Measurements from ENCODE around the gene AQP11. TPM values are rescaled to one million over a fixed set of nuclear protein-coding genes. Genes with fewer than 3 reads are reported as not detected.

Gene AQP11
- total and polyA plus RNA-seq, 2 donors (not counting 3 experiments of a cell fraction or from before 2014, with no cell fraction given) = 0.22 to 0.55 TPM

DNA sequence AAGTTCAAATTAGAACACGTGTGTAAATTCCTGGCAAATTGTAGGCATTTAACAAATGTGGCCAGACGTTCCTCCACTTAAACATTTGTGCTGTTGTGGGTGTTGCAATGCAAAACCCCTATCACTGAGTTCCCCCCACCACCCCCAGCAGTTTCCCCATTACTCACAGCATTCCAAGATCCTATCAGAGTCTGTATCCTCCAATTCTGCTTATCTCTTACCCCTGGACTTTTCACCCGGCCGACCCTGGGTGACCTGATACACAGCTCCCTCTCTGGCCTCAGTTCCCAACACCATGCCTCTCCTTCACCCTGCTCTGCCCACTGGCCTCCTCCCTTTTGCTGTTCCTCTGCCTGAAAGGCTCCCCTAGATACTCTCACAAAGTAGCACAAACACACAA lies 31.4 kb upstream of the AQP11 start:
- ChIA-PET POLR2A (no interaction called here), CTCF (interaction anchor here (2.0 to 3.5 kb wide), 2 partner anchors 10 to 363 kb away, joined by 14 to 41 read pairs; no protein-coding TSS in a partner anchor)
- dilution Hi-C loops (cut with MboI; ENCODE audit: extremely low pct_ligation_motif_present, low sequenced_read_pairs) (no loop called here), intact Hi-C loops (cut with micrococcal nuclease) (no loop called here)
- Histone ChIP-seq H2AFZ (ENCODE audit: low read depth, low read length) (no peak overlapping the region), H3K9me3 (replicated peaks; ENCODE audit: control insufficient read depth, insufficient read depth, low read length) (no peaks in the 10 kb centered on the region), H3K4me3 (replicated peaks in 1 of 3; ENCODE audit: insufficient read depth in 1 of 3, low read depth in 1 of 3, low read length in 3 of 3) (no peak overlapping the region), H3K9me1 (replicated peaks; ENCODE audit: control insufficient read depth, extremely low read depth, insufficient read depth, low read length) (no peaks in the 10 kb centered on the region), H3K79me2 (ENCODE audit: control insufficient read depth, insufficient read depth, low read length) (no peaks in the 10 kb centered on the region), H4K20me1 (replicated peaks; ENCODE audit: control insufficient read depth, extremely low read depth, insufficient read depth, low read length) (no peaks in the 10 kb centered on the region), H3K4me2 (ENCODE audit: insufficient read depth, low read length) (no peak overlapping the region), H3K36me3 (ENCODE audit: control insufficient read depth in 2 of 2, extremely low read depth in 1 of 2, insufficient read depth in 2 of 2, low read length in 2 of 2) (no peaks in the 10 kb centered on the region), H3K9ac (replicated peaks; ENCODE audit: extremely low read depth, insufficient read depth, low read length) (no peak overlapping the region), H3K4me1 (ENCODE audit: control insufficient read depth, extremely low read depth, insufficient read depth, low read length) (peaks cover 3% of the 10 kb centered on the region), H3K27me3 (ENCODE audit: control insufficient read depth in 2 of 2, insufficient read depth in 2 of 2, low read length in 2 of 2) (no peaks in the 10 kb centered on the region), H3K27ac (ENCODE audit: insufficient read depth, low read depth, low read length) (no peak overlapping the region)
- no peak for DNase-seq (ENCODE audit: low read depth, low spot score)
- no TSS peak for BruUV-seq (replicated peaks)
- TF ChIP-seq, protein P1, sequence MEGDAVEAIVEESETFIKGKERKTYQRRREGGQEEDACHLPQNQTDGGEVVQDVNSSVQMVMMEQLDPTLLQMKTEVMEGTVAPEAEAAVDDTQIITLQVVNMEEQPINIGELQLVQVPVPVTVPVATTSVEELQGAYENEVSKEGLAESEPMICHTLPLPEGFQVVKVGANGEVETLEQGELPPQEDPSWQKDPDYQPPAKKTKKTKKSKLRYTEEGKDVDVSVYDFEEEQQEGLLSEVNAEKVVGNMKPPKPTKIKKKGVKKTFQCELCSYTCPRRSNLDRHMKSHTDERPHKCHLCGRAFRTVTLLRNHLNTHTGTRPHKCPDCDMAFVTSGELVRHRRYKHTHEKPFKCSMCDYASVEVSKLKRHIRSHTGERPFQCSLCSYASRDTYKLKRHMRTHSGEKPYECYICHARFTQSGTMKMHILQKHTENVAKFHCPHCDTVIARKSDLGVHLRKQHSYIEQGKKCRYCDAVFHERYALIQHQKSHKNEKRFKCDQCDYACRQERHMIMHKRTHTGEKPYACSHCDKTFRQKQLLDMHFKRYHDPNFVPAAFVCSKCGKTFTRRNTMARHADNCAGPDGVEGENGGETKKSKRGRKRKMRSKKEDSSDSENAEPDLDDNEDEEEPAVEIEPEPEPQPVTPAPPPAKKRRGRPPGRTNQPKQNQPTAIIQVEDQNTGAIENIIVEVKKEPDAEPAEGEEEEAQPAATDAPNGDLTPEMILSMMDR (IDR thresholded peaks at IDR 0.05; ENCODE audit: extremely low read depth in 1 of 2, insufficient read depth in 1 of 2, low read depth in 1 of 2, low read length in 2 of 2) = no peak
- TF ChIP-seq GATA2 (IDR thresholded peaks at IDR 0.05; ENCODE audit: insufficient read depth, insufficient read length, low read depth, low read length) (peak; percentile 49), FOS (IDR thresholded peaks at IDR 0.05; ENCODE audit: borderline replicate concordance, insufficient read depth, low read length) (no peak)
- TF ChIP-seq, protein P2, sequence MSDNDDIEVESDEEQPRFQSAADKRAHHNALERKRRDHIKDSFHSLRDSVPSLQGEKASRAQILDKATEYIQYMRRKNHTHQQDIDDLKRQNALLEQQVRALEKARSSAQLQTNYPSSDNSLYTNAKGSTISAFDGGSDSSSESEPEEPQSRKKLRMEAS (IDR thresholded peaks at IDR 0.05; ENCODE audit: insufficient read depth, insufficient read length) = no peak
- no peak for FAIRE-seq

All from endothelial cell of umbilical vein (primary cell).